Neural progenitor cell (in vitro differentiated cells): Measurements from ENCODE around the gene PRSS50. TPM values are rescaled to one million over a fixed set of nuclear protein-coding genes. Genes with fewer than 3 reads are reported as not detected.

Source experiments
- DNase-seq: peaks from one replicate; pipeline ENCODE4 v3.0.0-alpha.2; 2016; ENCODE audit warnings: low spot score
- H2AFZ ChIP-seq: fragments of 200-600 bp; sonication (generic); replicated peaks from 2 replicates; pipeline ENCODE4 v1.6.1; 2016; ENCODE audit warnings: antibody characterized with exemption
- H3F3A ChIP-seq: fragments of 200-600 bp; sonication (generic); 2 replicates; pipeline ENCODE4 v1.6.1; 2016; ENCODE audit warnings: antibody characterized with exemption, low read depth
- H3K27ac ChIP-seq: fragments of 200-600 bp; sonication (generic); 2 replicates; pipeline ENCODE4 v1.5.1; 2016; ENCODE audit warnings: mild to moderate bottlenecking
- H3K27me3 ChIP-seq: fragments of 200-600 bp; sonication (generic); 2 replicates; pipeline ENCODE4 v1.6.1; 2016; ENCODE audit warnings: mild to moderate bottlenecking, moderate library complexity
- H3K36me3 ChIP-seq: fragments of 200-600 bp; sonication (generic); 2 replicates; pipeline ENCODE4 v1.5.1; 2016
- H3K4me1 ChIP-seq: fragments of 200-600 bp; sonication (generic); 2 replicates; pipeline ENCODE4 v1.6.1; 2016; ENCODE audit warnings: mixed run types
- H3K4me2 ChIP-seq: fragments of 200-600 bp; sonication (generic); 2 replicates; pipeline ENCODE4 v1.6.1; 2016
- H3K4me3 ChIP-seq: fragments of 200-600 bp; sonication (generic); 2 replicates; pipeline ENCODE4 v1.5.1; 2016
- H3K79me2 ChIP-seq: fragments of 200-600 bp; sonication (generic); 2 replicates; pipeline ENCODE4 v1.6.1; 2016; ENCODE audit warnings: low read depth
- H3K9ac ChIP-seq: fragments of 200-600 bp; sonication (generic); 2 replicates; pipeline ENCODE4 v1.6.1; 2016
- H3K9me3 ChIP-seq: fragments of 200-600 bp; sonication (generic); 2 replicates; pipeline ENCODE4 v1.5.1; 2016; ENCODE audit warnings: low read depth
- H4K20me1 ChIP-seq: fragments of 200-600 bp; sonication (generic); 2 replicates; pipeline ENCODE4 v1.6.1; 2016; ENCODE audit warnings: low read depth
- H3K27ac Mint-ChIP-seq: 3 replicates; pipeline ENCODE4 v1.8.0; 2021; ENCODE audit warnings: mixed read lengths
- H3K27me3 Mint-ChIP-seq: 2 replicates; pipeline ENCODE4 v1.8.0; 2022; ENCODE audit warnings: low read depth, mild to moderate bottlenecking, inconsistent platforms, moderate library complexity, mixed read lengths; ENCODE audit not compliant: insufficient read depth
- H3K36me3 Mint-ChIP-seq: 3 replicates; pipeline ENCODE4 v1.8.0; 2021; ENCODE audit warnings: mixed read lengths
- H3K4me1 Mint-ChIP-seq: 3 replicates; pipeline ENCODE4 v1.8.0; 2021; ENCODE audit warnings: mixed read lengths
- H3K4me3 Mint-ChIP-seq: 3 replicates; pipeline ENCODE4 v1.8.0; 2021; ENCODE audit warnings: mild to moderate bottlenecking, moderate library complexity, mixed read lengths
- H3K9me3 Mint-ChIP-seq: 3 replicates; pipeline ENCODE4 v1.8.0; 2020; ENCODE audit warnings: mixed read lengths
- CTCF ChIP-seq: fragments of 200-600 bp; sonication (generic); IDR thresholded peaks from 2 replicates; pipeline ENCODE4 v1.5.1; 2017; ENCODE audit warnings: antibody characterized with exemption, mild to moderate bottlenecking
- EZH2 ChIP-seq: fragments of 200-600 bp; sonication (generic); IDR thresholded peaks from 2 replicates; pipeline ENCODE4 v1.6.1; 2017; ENCODE audit warnings: antibody characterized with exemption, mild to moderate bottlenecking, moderate library complexity
- EZH2phosphoT487 ChIP-seq: fragments of 200-600 bp; sonication (generic); IDR thresholded peaks from 2 replicates; pipeline ENCODE4 v1.6.1; 2017; ENCODE audit warnings: antibody characterized with exemption
- total RNA-seq: library from RNA; depleted of rRNA; stranded (reverse); fragments of >200 nt; gene quantifications from 2 replicates; pipeline ENCODE4 v1.2.3, GENCODE V29; 2015; ENCODE audit warnings: low replicate concordance

PRSS50 gene
- total RNA-seq, 1 donor from 2014 or later = 0.28 TPM

- Histone ChIP-seq H3K9me3 (no peaks in the 10 kb centered on the region), H3K4me1 (no peaks in the 10 kb centered on the region), H3K27me3 (no peaks in the 10 kb centered on the region), H3K4me2 (no peak overlapping the region), H2AFZ (no peak overlapping the region), H4K20me1 (no peaks in the 10 kb centered on the region), H3K36me3 (no peaks in the 10 kb centered on the region), H3K4me3 (no peak overlapping the region), H3F3A (no peaks in the 10 kb centered on the region), H3K79me2 (no peaks in the 10 kb centered on the region), H3K9ac (no peak overlapping the region), H3K27ac (no peak overlapping the region)
- no peaks in the 10 kb centered on the region for H3K36me3 Mint-ChIP-seq
- H3K4me3 Mint-ChIP-seq = no peak overlapping the region
- no peak overlapping the region for H3K27ac Mint-ChIP-seq
- no peak for TF ChIP-seq EZH2
- TF ChIP-seq CTCF = no peak
- TF ChIP-seq EZH2phosphoT487 = no peak
- DNase-seq = no peak
- peaks cover 3% of the 10 kb centered on the region for H3K4me1 Mint-ChIP-seq
- H3K9me3 Mint-ChIP-seq = no peaks in the 10 kb centered on the region
- H3K27me3 Mint-ChIP-seq = peaks cover 7% of the 10 kb centered on the region
These were observed 3.6 kb downstream of the PRSS50 start for GRCh38 chr3:46713898-46714552.

- H3K9me3 ChIP-seq = no peaks in the 10 kb centered on the region
- no peak overlapping the region for H3K27ac Mint-ChIP-seq
- H3K4me1 Mint-ChIP-seq = peaks cover 3% of the 10 kb centered on the region
- H3K79me2 ChIP-seq = no peaks in the 10 kb centered on the region
- no peak overlapping the region for H3K27ac ChIP-seq
- no peaks in the 10 kb centered on the region for H3K9me3 Mint-ChIP-seq
- no peak overlapping the region for H3K9ac ChIP-seq
- no peak overlapping the region for H3K4me2 ChIP-seq
- H4K20me1 ChIP-seq = no peaks in the 10 kb centered on the region
- H3K27me3 ChIP-seq = no peaks in the 10 kb centered on the region
- H3K4me3 Mint-ChIP-seq = no peak overlapping the region
- peaks cover 7% of the 10 kb centered on the region for H3K27me3 Mint-ChIP-seq
- no peak overlapping the region for H3K4me3 ChIP-seq
- H3K36me3 Mint-ChIP-seq = no peaks in the 10 kb centered on the region
- H2AFZ ChIP-seq = no peak overlapping the region
- H3K36me3 ChIP-seq = no peaks in the 10 kb centered on the region
- H3K4me1 ChIP-seq = no peaks in the 10 kb centered on the region
- no peaks in the 10 kb centered on the region for H3F3A ChIP-seq
- TF ChIP-seq CTCF = no peak
- TF ChIP-seq EZH2 = no peak
- TF ChIP-seq EZH2phosphoT487 = no peak
- DNase-seq = no peak
These were observed 4.4 kb downstream of the PRSS50 start for GRCh38 chr3:46713050-46713897.

- no peak for DNase-seq
- no peaks in the 10 kb centered on the region for H3K79me2 ChIP-seq
- H3K4me3 ChIP-seq = no peak overlapping the region
- H3K27ac ChIP-seq = no peak overlapping the region
- Mint-ChIP-seq H3K27me3 (peaks cover 7% of the 10 kb centered on the region), H3K4me1 (peaks cover 3% of the 10 kb centered on the region), H3K4me3 (no peak overlapping the region), H3K9me3 (no peaks in the 10 kb centered on the region), H3K27ac (no peak overlapping the region), H3K36me3 (no peaks in the 10 kb centered on the region)
- H2AFZ ChIP-seq = no peak overlapping the region
- no peaks in the 10 kb centered on the region for H3K27me3 ChIP-seq
- no peak overlapping the region for H3K4me2 ChIP-seq
- no peak overlapping the region for H3K9ac ChIP-seq
- no peaks in the 10 kb centered on the region for H3K4me1 ChIP-seq
- no peaks in the 10 kb centered on the region for H4K20me1 ChIP-seq
- no peaks in the 10 kb centered on the region for H3K36me3 ChIP-seq
- TF ChIP-seq EZH2 = no peak
- TF ChIP-seq CTCF = no peak
- no peak for TF ChIP-seq EZH2phosphoT487
- H3K9me3 ChIP-seq = no peaks in the 10 kb centered on the region
- H3F3A ChIP-seq = no peaks in the 10 kb centered on the region
These were observed 5.2 kb downstream of the PRSS50 start for GRCh38 chr3:46712191-46713049.
